ENCODE results near the gene GTPBP6. TPM values are rescaled to one million over a fixed set of nuclear protein-coding genes. Genes with fewer than 3 reads are reported as not detected.
A peak's percentile ranks its signal among the peaks of the same experiment; 100 is the strongest.

GTPBP6 gene
- total RNA-seq (10 to 100 TPM; 48.5 to 54.5 (median 50.9) TPM), polyA plus RNA-seq (10 to 100 TPM; 48.1 to 63.4 (median 49.0) TPM)
- long read RNA-seq, donor 1, transcript GTPBP6-201 (10 exons, 1,907 nt), result major isoform, 97 of 139 reads
- long read RNA-seq, donor 1, partial matches to known transcripts, result 15 of 139 reads
- long read RNA-seq, donor 1, other reads (novel, unspliced or antisense), result 25 of 139 reads
- long read RNA-seq, donor 2, transcript GTPBP6-201 (10 exons, 1,907 nt), result major isoform, 140 of 235 reads
- long read RNA-seq, donor 2, partial matches to known transcripts, result 41 of 235 reads
- long read RNA-seq, donor 2, other reads (novel, unspliced or antisense), result 53 of 235 reads

- Histone ChIP-seq H3K27ac (peak within 1 kb of the TSS; percentile 95), H3K4me3 (peak within 1 kb of the TSS; percentile 94), H3K36me3 (ENCODE audit: insufficient read depth in 1 of 2, low read depth in 1 of 2) (peaks cover 3 to 19% of the 10 kb centered on the region in 2 donors), H3K4me1 (no peaks in the 10 kb centered on the region), H3K27me3 (ENCODE audit: insufficient read depth in 3 of 3, low read length in 2 of 3) (no peaks in the 10 kb centered on the region), H3K9me3 (no peaks in the 10 kb centered on the region)
- 0% methylated on average over 83 to 97 of the region's 97 CpGs for whole genome bisulfite sequencing, 3 donors
- intact Hi-C loops (cut with DNase I), result loop anchor here in 1 of 2 donors (5.0 kb wide), 1 partner anchor 37 kb away; the partner anchor contains the start of gene PLCXD1
- peak; percentile 19 for TF ChIP-seq CTCF (IDR thresholded peaks at IDR 0.05)
- DNase-seq, result peak; percentile 100
- peak; percentile 84 to 92 (median 88) for ATAC-seq
Measured at GRCh38 chrX:318739-319578, at the start of gene GTPBP6. Gene GTPBP6, minus strand, starts transcription at chrX:318796. Its CDS starts 9 bp downstream, at chrX:318787.

- H3K27ac ChIP-seq, result peak overlapping the region; percentile 83
- WGBS, 3 donors, result 58 to 62% (median 61%) methylated on average over 16 to 17 of the region's 17 CpGs
Measured at GRCh38 chrX:367866-368265, 49.3 kb upstream of the GTPBP6 start.

GRCh38 chrX:367349-367748 is 48.8 kb upstream of the GTPBP6 start:
- DNase-seq, result peak in 1 of 2 donors; percentile 43
- TF ChIP-seq CTCF (IDR thresholded peaks at IDR 0.05), result no peak
- intact Hi-C loops (cut with DNase I), result no loop called here
- H3K27me3 ChIP-seq (ENCODE audit: insufficient read depth in 3 of 3, low read length in 2 of 3), result no peaks in the 10 kb centered on the region
- H3K36me3 ChIP-seq (ENCODE audit: insufficient read depth in 1 of 2, low read depth in 1 of 2), result no peaks in the 10 kb centered on the region
- H3K4me3 ChIP-seq, result no peak overlapping the region
- H3K27ac ChIP-seq, result peak overlapping the region; percentile 83
- 70 to 74% (median 71%) methylated on average over 16 of the region's 16 CpGs for WGBS, 3 donors
- H3K9me3 ChIP-seq, result no peaks in the 10 kb centered on the region
- peaks cover 14% of the 10 kb centered on the region for H3K4me1 ChIP-seq
- no peak for ATAC-seq

More at GRCh38 chrX:367866-368265, 49.3 kb upstream of the GTPBP6 start:
- H3K4me1 ChIP-seq, result peaks cover 14% of the 10 kb centered on the region
- peak overlapping the region; percentile 11 for H3K4me3 ChIP-seq
- no peaks in the 10 kb centered on the region for H3K36me3 ChIP-seq (ENCODE audit: insufficient read depth in 1 of 2, low read depth in 1 of 2)
- intact Hi-C loops (cut with DNase I), result no loop called here
- DNase-seq, result peak in 1 of 2 donors; percentile 61
- no peak for TF ChIP-seq CTCF (IDR thresholded peaks at IDR 0.05)
- peak in 3 of 4 donors; percentile 30 to 51 (median 48) for ATAC-seq
- no peaks in the 10 kb centered on the region for H3K27me3 ChIP-seq (ENCODE audit: insufficient read depth in 3 of 3, low read length in 2 of 3)
- no peaks in the 10 kb centered on the region for H3K9me3 ChIP-seq

- WGBS, 3 donors, result 96 to 97% (median 96%) methylated on average over 37 of the region's 37 CpGs
- no peaks in the 10 kb centered on the region for H3K4me1 ChIP-seq
- DNase-seq, result no peak
Measured at GRCh38 chrX:363621-364375, 45.2 kb upstream of the GTPBP6 start.

More at GRCh38 chrX:363621-364375, 45.2 kb upstream of the GTPBP6 start:
- Histone ChIP-seq H3K4me3 (no peak overlapping the region), H3K36me3 (ENCODE audit: insufficient read depth in 1 of 2, low read depth in 1 of 2) (peaks cover 5 to 23% of the 10 kb centered on the region in 2 donors), H3K27ac (no peak overlapping the region), H3K9me3 (peaks cover 4% of the 10 kb centered on the region), H3K27me3 (ENCODE audit: insufficient read depth in 3 of 3, low read length in 2 of 3) (no peaks in the 10 kb centered on the region)
- intact Hi-C loops (cut with DNase I), result loop anchor here in 1 of 2 donors (5.0 kb wide), 1 partner anchor 41 kb away; no protein-coding TSS in a partner anchor
- ATAC-seq, result no peak
- TF ChIP-seq CTCF (IDR thresholded peaks at IDR 0.05), result no peak

Data from psoas muscle (tissue), 8 donors.